Neuronal stem cell (in vitro differentiated cells): ENCODE measurements around the gene S100A8.

Experiments
- DNase-seq: peaks from one replicate; pipeline ENCODE4 v3.0.0-alpha.2; 2013; ENCODE audit warnings: low spot score
- H2AFZ ChIP-seq: one replicate; pipeline ENCODE4 v1.6.1; 2013; ENCODE audit warnings: mild to moderate bottlenecking, low read length, inconsistent platforms
- H2AK5ac ChIP-seq: 2 replicates; pipeline ENCODE4 v1.6.1; 2013; ENCODE audit warnings: low read depth, mild to moderate bottlenecking, inconsistent platforms, low read length, moderate library complexity, mixed read lengths
- H2BK120ac ChIP-seq: 2 replicates; pipeline ENCODE4 v1.6.1; 2013; ENCODE audit warnings: low read depth, mild to moderate bottlenecking, inconsistent platforms, low read length, moderate library complexity, mixed read lengths
- H2BK12ac ChIP-seq: one replicate; pipeline ENCODE4 v1.6.1; 2013; ENCODE audit warnings: low read length, inconsistent platforms
- H2BK15ac ChIP-seq: 2 replicates; pipeline ENCODE4 v1.6.1; 2013; ENCODE audit warnings: mild to moderate bottlenecking, low read length, inconsistent platforms, mixed read lengths
- H2BK5ac ChIP-seq: one replicate; pipeline ENCODE4 v1.6.1; 2013; ENCODE audit warnings: inconsistent platforms, mild to moderate bottlenecking, low read length, moderate library complexity
- H3K14ac ChIP-seq: one replicate; pipeline ENCODE4 v1.6.1; 2013; ENCODE audit warnings: low read length, inconsistent platforms
- H3K18ac ChIP-seq: 2 replicates; pipeline ENCODE4 v1.6.1; 2013; ENCODE audit warnings: low read length, inconsistent platforms
- H3K23ac ChIP-seq: 2 replicates; pipeline ENCODE4 v1.6.1; 2013; ENCODE audit warnings: low read depth, mild to moderate bottlenecking, mixed read lengths, low read length, inconsistent platforms; ENCODE audit not compliant: poor library complexity
- H3K27ac ChIP-seq: replicated peaks from 3 replicates; pipeline ENCODE4 v1.5.1; 2013; ENCODE audit warnings: low read length, inconsistent platforms
- H3K27me3 ChIP-seq, 3 experiments: 2 replicates each; pipeline ENCODE4 v1.6.1; 2013; ENCODE audit warnings: low read length in 3 of 3, mild to moderate bottlenecking in 2 of 3, inconsistent platforms in 1 of 3, low read depth in 1 of 3, mixed read lengths in 1 of 3, moderate library complexity in 1 of 3; ENCODE audit not compliant: control insufficient read depth in 3 of 3, insufficient read depth in 3 of 3
- H3K36me3 ChIP-seq, 2 donors: replicated peaks in 1 of 2; 2 replicates each; pipeline ENCODE4 v1.6.1; 2013; ENCODE audit warnings: low read length in 2 of 2; ENCODE audit not compliant: control insufficient read depth in 2 of 2, insufficient read depth in 2 of 2
- H3K4ac ChIP-seq: 2 replicates; pipeline ENCODE4 v1.6.1; 2013; ENCODE audit warnings: inconsistent platforms, mild to moderate bottlenecking, low read length, moderate library complexity
- H3K4me1 ChIP-seq, 2 donors: 1 replicate in 1 of 2; 2 replicates in 1 of 2; pipeline ENCODE4 v1.6.1; 2013; ENCODE audit warnings: low read length in 2 of 2, low read depth in 1 of 2; ENCODE audit not compliant: control insufficient read depth in 2 of 2, insufficient read depth in 1 of 2
- H3K4me2 ChIP-seq: one replicate; pipeline ENCODE4 v1.6.1; 2013; ENCODE audit warnings: mild to moderate bottlenecking, low read length, inconsistent platforms; ENCODE audit not compliant: insufficient read depth, poor library complexity, severe bottlenecking
- H3K4me3 ChIP-seq, 2 donors: 2 replicates each; pipeline ENCODE4 v1.5.1; 2013; ENCODE audit warnings: low read length in 2 of 2, mild to moderate bottlenecking in 2 of 2, inconsistent platforms in 1 of 2, moderate library complexity in 1 of 2
- H3K79me1 ChIP-seq: one replicate; pipeline ENCODE4 v1.6.1; 2013; ENCODE audit warnings: low read depth, mild to moderate bottlenecking, inconsistent platforms, low read length, moderate library complexity
- H3K9ac ChIP-seq: one replicate; pipeline ENCODE4 v1.6.1; 2013; ENCODE audit warnings: mild to moderate bottlenecking, low read depth, low read length, inconsistent platforms; ENCODE audit not compliant: poor library complexity
- H3K9me3 ChIP-seq, 2 donors: replicated peaks in 1 of 2; 2 replicates each; pipeline versions ENCODE3 to v1.6.1; 2013; ENCODE audit warnings: low read length in 2 of 2, mild to moderate bottlenecking in 2 of 2, inconsistent platforms in 1 of 2, low read depth in 1 of 2, mixed read lengths in 1 of 2, moderate library complexity in 1 of 2; ENCODE audit not compliant: control insufficient read depth in 2 of 2, insufficient read depth in 1 of 2
- H4K8ac ChIP-seq: one replicate; pipeline ENCODE4 v1.6.1; 2013; ENCODE audit warnings: low read depth, mild to moderate bottlenecking, inconsistent platforms, low read length, moderate library complexity
- H4K91ac ChIP-seq: one replicate; pipeline ENCODE4 v1.6.1; 2013; ENCODE audit warnings: low read length, low read depth, mild to moderate bottlenecking, inconsistent platforms; ENCODE audit not compliant: poor library complexity
- WGBS, 2 donors: extraction: QIAGEN DNeasy Blood & Tissue Kit; methylation state at CpG; one replicate each; pipeline ENCODE4 v1.1.7; 2013; ENCODE audit warnings: missing lambda C conversion rate in 2 of 2, mixed read lengths in 1 of 2; ENCODE audit not compliant: insufficient read length in 2 of 2, insufficient replicate concordance in 1 of 2; ENCODE audit errors: extremely low coverage in 2 of 2; 5-methylcytosine and 5-hydroxymethylcytosine counted together

The S100A8 gene

DNA sequence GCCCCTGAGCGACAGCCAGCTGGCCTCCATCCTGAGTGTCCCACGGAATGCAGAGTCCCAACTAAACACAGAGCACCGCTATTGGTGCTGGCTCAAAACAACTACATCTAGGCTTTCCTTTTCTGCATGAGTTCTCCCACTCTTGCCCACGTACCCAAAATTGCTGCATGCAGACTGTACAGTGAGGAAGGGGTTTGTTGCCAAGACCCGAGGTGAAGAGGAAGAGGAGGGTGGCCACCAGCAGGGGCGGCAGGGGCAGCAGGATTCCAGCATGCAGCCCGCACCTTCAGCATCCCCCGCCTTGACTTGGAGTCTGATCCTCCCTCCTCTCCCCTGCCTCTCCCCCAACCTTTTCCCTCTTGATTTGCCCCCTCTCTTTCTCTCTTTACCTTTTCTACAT, 25.2 kb downstream of the S100A8 start:
- no peaks in the 10 kb centered on the region for H3K79me1 ChIP-seq
- H3K4me2 ChIP-seq = no peak overlapping the region
- H3K23ac ChIP-seq = peak overlapping the region; percentile 21
- peak overlapping the region; percentile 5 for H3K9ac ChIP-seq
- H3K27ac ChIP-seq = no peak overlapping the region
- no peak overlapping the region for H2BK5ac ChIP-seq
- no peak for DNase-seq
- no peak overlapping the region for H2BK120ac ChIP-seq
- no peak overlapping the region for H4K8ac ChIP-seq
- H2BK12ac ChIP-seq = no peak overlapping the region
- H3K18ac ChIP-seq = peak overlapping the region; percentile 15
- no peak overlapping the region for H3K14ac ChIP-seq
- H3K4me1 ChIP-seq = no peaks in the 10 kb centered on the region
- H3K4me3 ChIP-seq = no peak overlapping the region
- no peak overlapping the region for H2BK15ac ChIP-seq
- no peak overlapping the region for H2AK5ac ChIP-seq
- H3K36me3 ChIP-seq = no peaks in the 10 kb centered on the region
- H3K9me3 ChIP-seq = no peaks in the 10 kb centered on the region
- WGBS, 2 donors = no CpG with 5 or more reads among the region's 8 CpGs
- H3K4ac ChIP-seq = no peak overlapping the region
- peaks cover 0 to 22% (median 0%) of the 10 kb centered on the region in 3 experiments for H3K27me3 ChIP-seq
- no peak overlapping the region for H4K91ac ChIP-seq
- H2AFZ ChIP-seq = no peak overlapping the region

DNA sequence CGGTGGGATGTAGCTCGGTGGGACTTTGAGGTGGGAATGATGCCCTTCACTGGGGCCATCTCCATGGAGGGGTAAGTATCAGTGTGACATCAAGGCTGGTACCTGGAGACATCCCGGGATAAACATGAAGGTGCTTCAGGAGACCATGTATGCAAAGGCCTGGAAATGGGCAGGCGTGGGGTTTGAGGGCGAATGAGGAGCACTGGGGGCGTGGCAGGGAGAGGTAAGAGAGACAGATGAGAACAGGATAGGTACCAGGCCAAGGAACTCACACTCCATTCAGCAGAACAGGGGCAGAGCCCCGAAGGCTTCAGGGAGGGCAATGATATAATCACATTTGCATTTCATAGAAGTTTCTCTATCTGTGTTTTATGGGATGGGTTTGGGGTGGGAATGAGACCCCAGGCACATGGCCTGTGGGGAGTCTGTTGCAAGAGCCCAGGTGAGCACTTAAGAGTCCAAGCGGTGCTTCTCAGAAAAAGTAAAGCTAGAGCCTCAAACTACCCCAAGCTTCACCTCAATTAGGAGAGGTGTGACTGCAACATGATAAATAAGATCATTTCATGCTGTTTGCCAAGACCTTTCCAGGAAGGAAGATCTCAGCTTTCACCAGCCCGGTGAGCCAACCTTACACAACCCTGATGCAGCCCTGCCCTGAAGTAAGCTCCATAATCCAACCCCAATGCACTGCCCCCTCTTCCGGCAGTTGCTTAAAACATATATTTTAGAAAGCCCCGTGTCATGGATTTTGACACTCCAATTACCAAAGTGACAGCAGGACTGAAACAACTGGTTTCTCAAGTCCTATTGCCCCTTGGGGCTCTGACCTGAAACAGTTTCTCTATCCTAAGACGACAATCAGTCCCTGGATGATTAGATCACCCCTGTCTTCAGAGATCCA, 25.9 kb downstream of the S100A8 start:
- no peak for DNase-seq
- Histone ChIP-seq H3K36me3 (no peaks in the 10 kb centered on the region), H3K27ac (no peak overlapping the region), H2AK5ac (no peak overlapping the region), H3K14ac (no peak overlapping the region), H4K8ac (no peak overlapping the region), H3K9me3 (no peaks in the 10 kb centered on the region), H2BK15ac (no peak overlapping the region), H3K4ac (no peak overlapping the region), H2AFZ (no peak overlapping the region), H3K18ac (no peak overlapping the region), H3K27me3 (peaks cover 0 to 26% (median 0%) of the 10 kb centered on the region in 3 experiments), H3K4me1 (no peaks in the 10 kb centered on the region), H3K9ac (no peak overlapping the region), H2BK120ac (no peak overlapping the region), H2BK5ac (no peak overlapping the region), H2BK12ac (no peak overlapping the region), H3K79me1 (no peaks in the 10 kb centered on the region), H3K4me3 (no peak overlapping the region), H4K91ac (no peak overlapping the region), H3K23ac (peak overlapping the region; percentile 21), H3K4me2 (no peak overlapping the region)
- no CpG with 5 or more reads among the region's 12 CpGs for WGBS, 2 donors

DNA sequence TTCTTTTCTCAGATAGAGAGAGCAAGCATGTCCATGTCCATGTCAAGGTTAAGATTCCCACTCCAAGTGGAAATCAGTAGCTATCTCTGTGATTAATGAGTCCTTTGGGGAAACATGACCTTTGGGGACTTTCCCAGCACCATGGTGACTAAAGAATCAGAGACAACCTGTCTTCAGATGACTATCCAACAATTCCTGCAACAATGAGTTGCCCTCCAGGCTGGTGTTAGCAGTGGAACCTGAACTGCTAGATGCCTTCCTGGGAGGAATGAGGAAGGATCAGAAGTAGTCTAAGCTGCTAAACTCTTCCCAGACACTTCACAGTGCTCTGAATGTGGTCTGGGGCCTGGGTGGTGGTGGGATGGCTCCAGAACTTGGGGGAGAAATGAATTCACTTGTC, 26.7 kb downstream of the S100A8 start:
- Histone ChIP-seq H3K4me3 (no peak overlapping the region), H3K27ac (no peak overlapping the region), H2BK5ac (no peak overlapping the region), H3K9ac (no peak overlapping the region), H3K79me1 (no peaks in the 10 kb centered on the region), H2BK120ac (no peak overlapping the region), H3K9me3 (no peaks in the 10 kb centered on the region), H3K4me2 (no peak overlapping the region), H3K4ac (no peak overlapping the region), H2BK12ac (no peak overlapping the region), H4K8ac (no peak overlapping the region), H2AK5ac (no peak overlapping the region), H3K18ac (no peak overlapping the region), H3K23ac (no peak overlapping the region), H3K27me3 (peaks cover 0 to 28% (median 0%) of the 10 kb centered on the region in 3 experiments), H3K14ac (no peak overlapping the region), H2AFZ (no peak overlapping the region), H4K91ac (no peak overlapping the region), H3K36me3 (no peaks in the 10 kb centered on the region), H2BK15ac (no peak overlapping the region), H3K4me1 (no peaks in the 10 kb centered on the region)
- no peak for DNase-seq

DNA sequence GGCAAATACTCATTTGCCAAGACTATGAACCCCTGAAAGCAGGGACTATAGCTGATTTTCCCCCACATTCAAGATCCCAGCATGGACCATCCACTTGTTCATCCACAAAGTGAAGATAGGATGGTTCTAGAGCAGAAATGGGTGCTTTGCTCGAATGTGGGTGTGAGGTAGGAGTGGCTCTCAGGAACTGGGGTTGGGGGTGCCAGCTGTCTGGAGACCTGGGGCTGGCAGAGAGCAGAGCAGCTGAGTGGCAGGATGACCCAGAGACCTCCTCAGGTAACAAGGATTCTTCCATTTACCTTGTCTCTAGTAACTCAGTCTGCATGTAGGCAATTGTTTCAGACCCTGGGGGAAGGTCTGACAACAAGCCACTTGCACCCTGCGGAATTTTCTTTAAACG, 27.2 kb downstream of the S100A8 start:
- no peak for DNase-seq
- Histone ChIP-seq H4K91ac (no peak overlapping the region), H4K8ac (no peak overlapping the region), H3K9me3 (no peaks in the 10 kb centered on the region), H2BK12ac (no peak overlapping the region), H3K9ac (no peak overlapping the region), H3K4me3 (no peak overlapping the region), H3K4me1 (no peaks in the 10 kb centered on the region), H2BK5ac (no peak overlapping the region), H2AK5ac (no peak overlapping the region), H2BK15ac (no peak overlapping the region), H3K79me1 (no peaks in the 10 kb centered on the region), H3K36me3 (no peaks in the 10 kb centered on the region), H3K4ac (no peak overlapping the region), H2BK120ac (no peak overlapping the region), H3K27me3 (peaks cover 0 to 33% (median 0%) of the 10 kb centered on the region in 3 experiments), H3K27ac (no peak overlapping the region), H3K4me2 (no peak overlapping the region), H3K14ac (no peak overlapping the region), H3K23ac (no peak overlapping the region), H2AFZ (no peak overlapping the region), H3K18ac (no peak overlapping the region)
- WGBS, 2 donors = no CpG with 5 or more reads among the region's 3 CpGs
